ENCODE data around the gene ADORA1.

- TF ChIP-seq TAF1 (IDR thresholded peaks at IDR 0.05; ENCODE audit: borderline replicate concordance, insufficient read depth, low read length) (no peak), POLR2AphosphoS5 (IDR thresholded peaks at IDR 0.05; ENCODE audit: low read depth, low read length) (no peak), REST (IDR thresholded peaks at IDR 0.05; ENCODE audit: insufficient read depth in 1 of 2, low read depth in 2 of 2, low read length in 2 of 2) (no peak), FOXP2 (optimal IDR thresholded peaks at IDR 0.05; ENCODE audit: borderline replicate concordance, extremely low read depth, extremely low read length, insufficient read depth) (no peak)
Measured at GRCh38 chr1:203177470-203178039, 50.0 kb downstream of the ADORA1 start.

Data from PFSK-1 (cell line).